ENCODE data around the gene CBR1.

Gene CBR1

DNA sequence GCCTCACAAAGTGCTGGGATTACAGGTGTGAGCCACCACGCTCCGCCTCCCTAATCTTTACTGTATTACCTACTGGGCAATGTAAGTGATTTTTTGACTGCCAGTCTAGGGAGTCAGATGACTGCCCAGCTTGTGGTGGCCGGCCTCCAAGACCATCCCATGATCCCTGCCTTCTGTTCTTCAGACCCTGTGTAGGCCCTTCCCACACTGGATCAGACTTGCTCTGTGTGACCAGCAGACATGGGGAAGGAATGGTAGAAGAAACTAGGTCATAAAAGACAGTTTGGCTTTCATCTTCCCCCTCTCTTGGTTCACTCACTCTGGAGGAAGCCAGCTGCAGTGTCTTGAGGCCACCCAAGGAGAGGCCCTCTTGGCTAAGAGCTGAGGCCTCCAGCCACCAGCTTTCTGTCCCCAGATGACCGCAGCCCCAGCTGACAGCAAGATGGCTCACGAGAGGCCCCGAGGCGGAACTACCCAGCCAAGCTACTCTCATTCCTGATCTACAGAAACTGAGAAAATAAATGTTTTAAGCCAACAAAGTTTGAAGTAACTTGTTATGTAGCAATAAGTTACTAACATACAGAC is 50.6 kb downstream of the CBR1 start:
- no peak for DNase-seq

All from DMS79 treated with DMSO at 0.1 percent for 48 hours (cell line).